GM12891 (cell line): ENCODE data around the gene IQGAP3.

ENCODE experiments used
- PAX5 ChIP-seq: IDR thresholded peaks from 2 replicates; pipeline ENCODE4 v1.6.1; 2011; ENCODE audit warnings: low read length, moderate library complexity, mild to moderate bottlenecking; ENCODE audit not compliant: insufficient read depth, severe bottlenecking
- POLR2A ChIP-seq: IDR thresholded peaks from 2 replicates; pipeline ENCODE4 v1.6.1; 2011; ENCODE audit warnings: low read depth, low read length, control low read depth
- POLR2AphosphoS5 ChIP-seq: IDR thresholded peaks from 2 replicates; pipeline ENCODE4 v1.6.1; 2011; ENCODE audit warnings: low read depth, low read length, control low read depth
- POU2F2 ChIP-seq: IDR thresholded peaks from 2 replicates; pipeline ENCODE4 v1.6.1; 2011; ENCODE audit warnings: low read depth, mild to moderate bottlenecking, control low read depth, low read length, moderate library complexity
- SPI1 ChIP-seq: IDR thresholded peaks from 2 replicates; pipeline ENCODE4 v1.6.1; 2011; ENCODE audit warnings: low read depth, low read length, control low read depth

DNA sequence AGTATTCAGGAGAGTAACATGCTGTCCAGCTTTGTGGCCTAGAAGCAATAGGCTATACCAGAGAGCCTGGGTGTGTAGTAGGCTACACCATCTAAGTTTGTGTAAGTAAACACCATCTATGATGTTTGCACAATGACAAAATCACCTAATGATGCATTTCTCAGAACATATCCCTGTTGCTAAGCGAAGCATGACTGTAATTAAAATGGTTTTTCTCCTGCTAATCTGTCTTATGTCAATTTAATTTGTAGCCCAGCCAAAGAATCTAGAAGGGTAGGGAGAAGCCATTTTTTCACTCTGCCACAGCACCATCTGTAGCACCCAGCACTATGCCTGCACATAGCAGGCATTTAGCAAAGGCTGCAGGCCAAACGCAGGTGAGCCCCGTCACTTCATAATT lies 5.2 kb upstream of the IQGAP3 start:
- TF ChIP-seq POLR2A (no peak), POLR2AphosphoS5 (no peak), PAX5 (no peak), SPI1 (no peak), POU2F2 (no peak)
